RWPE1 (cell line): ENCODE data around the gene KRT34.

Experiments used
- CTCF ChIA-PET: fragments of 350-600 bp; sonication (Branson Sonifier 250); formaldehyde crosslinking; extraction: SDS; loops from one replicate; lab custom pipeline; 2021; lab: Yijun Ruan, JAX
- POLR2A ChIA-PET: fragments of 400-600 bp; formaldehyde crosslinking; extraction: SDS; loops from one replicate; lab custom pipeline; 2020; ENCODE audit warnings: antibody characterized with exemption; ENCODE audit not compliant: low non-redundant PET; lab: Yijun Ruan, JAX
- DNase-seq: peaks from one replicate; pipeline ENCODE4 v3.0.0; 2012; ENCODE audit warnings: low spot score
- H3K27ac ChIP-seq: fragments of 450-650 bp; 2 replicates; pipeline ENCODE4 v1.5.1; 2017
- CTCF ChIP-seq: fragments of 450-650 bp; conservative IDR thresholded peaks from 2 replicates; pipeline ENCODE4 v1.5.1; 2017; ENCODE audit warnings: low read depth, mild to moderate bottlenecking

Gene KRT34

GRCh38 chr17:41328207-41328606, 53.9 kb downstream of the KRT34 start:
- TF ChIP-seq CTCF, result no peak
- ChIA-PET POLR2A (no interaction called here), CTCF (interaction anchor here (0.6 to 1.3 kb wide), 5 partner anchors 11 to 545 kb away, joined by 3 to 4 read pairs (median 4); no protein-coding TSS in a partner anchor)
- no peak overlapping the region for H3K27ac ChIP-seq
- no peak for DNase-seq
